GM23338 (cell line): ENCODE data around the gene NRK. TPM values are rescaled to one million over a fixed set of nuclear protein-coding genes. Genes with fewer than 3 reads are reported as not detected.

Source experiments
- ATAC-seq: fragments of 200-7000 bp; cut with Tn5 transposase; 3 replicates; pipeline ENCODE4 v1.9.1; 2020
- DNase-seq: peaks from one replicate; pipeline ENCODE4 v3.0.0-alpha.2; 2015; ENCODE audit warnings: low spot score
- H2AFZ ChIP-seq: fragments of 200-600 bp; sonication (generic); 2 replicates; pipeline ENCODE4 v1.8.0; 2016; ENCODE audit warnings: antibody characterized with exemption, mild to moderate bottlenecking, moderate library complexity
- H3F3A ChIP-seq: fragments of 200-600 bp; sonication (generic); replicated peaks from 2 replicates; pipeline ENCODE4 v1.8.0; 2017; ENCODE audit warnings: antibody characterized with exemption, mixed run types, low read depth
- H3K27ac ChIP-seq: fragments of 200-600 bp; sonication (generic); 2 replicates; pipeline ENCODE4 v1.6.1; 2016; ENCODE audit warnings: low read depth
- H3K27me3 ChIP-seq: fragments of 200-600 bp; sonication (generic); 2 replicates; pipeline ENCODE4 v1.8.0; 2016; ENCODE audit warnings: mild to moderate bottlenecking, mixed run types, moderate library complexity; ENCODE audit not compliant: insufficient read depth
- H3K36me3 ChIP-seq: fragments of 200-600 bp; sonication (generic); 2 replicates; pipeline ENCODE4 v1.8.0; 2016; ENCODE audit warnings: mild to moderate bottlenecking; ENCODE audit not compliant: insufficient read depth
- H3K4me1 ChIP-seq: fragments of 200-600 bp; sonication (generic); 2 replicates; pipeline ENCODE4 v1.8.0; 2016; ENCODE audit warnings: mild to moderate bottlenecking, moderate library complexity; ENCODE audit not compliant: insufficient read depth
- H3K4me2 ChIP-seq: fragments of 200-600 bp; sonication (generic); 2 replicates; pipeline ENCODE4 v1.7.1; 2017; ENCODE audit warnings: mixed run types
- H3K4me3 ChIP-seq: fragments of 200-600 bp; sonication (generic); 2 replicates; pipeline ENCODE4 v1.6.1; 2016; ENCODE audit warnings: mixed run types
- H3K79me2 ChIP-seq: fragments of 200-600 bp; sonication (generic); replicated peaks from 2 replicates; pipeline ENCODE4 v1.8.0; 2017; ENCODE audit warnings: mild to moderate bottlenecking; ENCODE audit not compliant: insufficient read depth
- H3K9me2 ChIP-seq: fragments of 200-600 bp; sonication (generic); 2 replicates; pipeline ENCODE4 v1.8.0; 2017; ENCODE audit not compliant: insufficient read depth
- H4K20me1 ChIP-seq: fragments of 200-600 bp; sonication (generic); replicated peaks from 2 replicates; pipeline ENCODE4 v1.8.0; 2017; ENCODE audit warnings: mild to moderate bottlenecking; ENCODE audit not compliant: insufficient read depth
- H3K27ac Mint-ChIP-seq: 2 replicates; pipeline ENCODE4 v1.8.0; 2020; ENCODE audit warnings: inconsistent platforms, mild to moderate bottlenecking, moderate library complexity, mixed read lengths
- H3K27me3 Mint-ChIP-seq: 3 replicates; pipeline ENCODE4 v1.8.0; 2022; ENCODE audit warnings: low read depth, mild to moderate bottlenecking, moderate library complexity, mixed read lengths, inconsistent platforms; ENCODE audit not compliant: insufficient read depth, poor library complexity
- H3K36me3 Mint-ChIP-seq: 3 replicates; pipeline ENCODE4 v1.8.0; 2021; ENCODE audit warnings: low read depth, mild to moderate bottlenecking, inconsistent platforms, moderate library complexity, mixed read lengths
- H3K4me1 Mint-ChIP-seq: 3 replicates; pipeline ENCODE4 v1.8.0; 2020; ENCODE audit warnings: mild to moderate bottlenecking, inconsistent platforms, mixed read lengths
- H3K4me3 Mint-ChIP-seq: 3 replicates; pipeline ENCODE4 v1.8.0; 2021; ENCODE audit warnings: moderate library complexity, mild to moderate bottlenecking, inconsistent platforms, mixed read lengths
- H3K9me3 Mint-ChIP-seq: 3 replicates; pipeline ENCODE4 v1.8.0; 2020; ENCODE audit warnings: moderate library complexity, mild to moderate bottlenecking, inconsistent platforms, mixed read lengths
- CREB1 ChIP-seq: fragments of 250-450 bp; sonication (Bioruptor Pico); IDR thresholded peaks from 2 replicates; pipeline ENCODE4 v1.5.0; 2020; ENCODE audit warnings: low read depth, mild to moderate bottlenecking, moderate library complexity
- EZH2 ChIP-seq: fragments of 200-600 bp; sonication (generic); IDR thresholded peaks from one replicate; pipeline ENCODE4 v1.8.0; 2017; ENCODE audit warnings: antibody characterized with exemption, mild to moderate bottlenecking, low read depth; ENCODE audit not compliant: unreplicated experiment
- EZH2phosphoT487 ChIP-seq: fragments of 200-600 bp; sonication (generic); IDR thresholded peaks from one replicate; pipeline ENCODE4 v1.8.1; 2018; ENCODE audit warnings: antibody characterized with exemption; ENCODE audit not compliant: unreplicated experiment
- POLR2AphosphoS5 ChIP-seq: IDR thresholded peaks from 2 replicates; pipeline ENCODE4 v1.6.1; 2016; ENCODE audit warnings: antibody characterized with exemption, low read depth
- STAT1 ChIP-seq: IDR thresholded peaks from one replicate; pipeline ENCODE4 v1.6.1; 2016; ENCODE audit warnings: antibody characterized with exemption; ENCODE audit not compliant: unreplicated experiment
- ZNF114 ChIP-seq: fragments of 250-450 bp; sonication (Bioruptor Pico); IDR thresholded peaks from 2 replicates; pipeline ENCODE4 v1.5.0; 2020; ENCODE audit warnings: mild to moderate bottlenecking, moderate library complexity
- ZNF331 ChIP-seq: fragments of 250-450 bp; sonication (Bioruptor Pico); IDR thresholded peaks from 2 replicates; pipeline ENCODE4 v1.5.0; 2020; ENCODE audit warnings: low read depth, mild to moderate bottlenecking, moderate library complexity
- polyA plus RNA-seq: library from polyadenylated mRNA; unstranded; fragments of >200 nt; fragmentation: Nextera tagmentation; extraction: Ambion mirVana; gene quantifications from 2 replicates; pipeline ENCODE4 v1.2.1, GENCODE V29; 2016
- total RNA-seq: library from RNA; depleted of rRNA; stranded (reverse); fragments of >200 nt; shearing (Covaris generic); gene quantifications from 2 replicates; pipeline ENCODE4 v1.2.3, GENCODE V29; 2014
- TF ChIP-seq, protein P1 (sequence below): fragments of 250-450 bp; sonication (Bioruptor Pico); IDR thresholded peaks from 2 replicates; pipeline ENCODE4 v1.5.0; 2020; ENCODE audit warnings: mild to moderate bottlenecking, moderate library complexity

Gene NRK
- total and polyA plus RNA-seq, 2 experiments from 2014 or later: 6.4 to 16.2 TPM

GRCh38 chrX:105945266-105945665, 122.9 kb downstream of the NRK start (continued):
- TF ChIP-seq, protein P1, sequence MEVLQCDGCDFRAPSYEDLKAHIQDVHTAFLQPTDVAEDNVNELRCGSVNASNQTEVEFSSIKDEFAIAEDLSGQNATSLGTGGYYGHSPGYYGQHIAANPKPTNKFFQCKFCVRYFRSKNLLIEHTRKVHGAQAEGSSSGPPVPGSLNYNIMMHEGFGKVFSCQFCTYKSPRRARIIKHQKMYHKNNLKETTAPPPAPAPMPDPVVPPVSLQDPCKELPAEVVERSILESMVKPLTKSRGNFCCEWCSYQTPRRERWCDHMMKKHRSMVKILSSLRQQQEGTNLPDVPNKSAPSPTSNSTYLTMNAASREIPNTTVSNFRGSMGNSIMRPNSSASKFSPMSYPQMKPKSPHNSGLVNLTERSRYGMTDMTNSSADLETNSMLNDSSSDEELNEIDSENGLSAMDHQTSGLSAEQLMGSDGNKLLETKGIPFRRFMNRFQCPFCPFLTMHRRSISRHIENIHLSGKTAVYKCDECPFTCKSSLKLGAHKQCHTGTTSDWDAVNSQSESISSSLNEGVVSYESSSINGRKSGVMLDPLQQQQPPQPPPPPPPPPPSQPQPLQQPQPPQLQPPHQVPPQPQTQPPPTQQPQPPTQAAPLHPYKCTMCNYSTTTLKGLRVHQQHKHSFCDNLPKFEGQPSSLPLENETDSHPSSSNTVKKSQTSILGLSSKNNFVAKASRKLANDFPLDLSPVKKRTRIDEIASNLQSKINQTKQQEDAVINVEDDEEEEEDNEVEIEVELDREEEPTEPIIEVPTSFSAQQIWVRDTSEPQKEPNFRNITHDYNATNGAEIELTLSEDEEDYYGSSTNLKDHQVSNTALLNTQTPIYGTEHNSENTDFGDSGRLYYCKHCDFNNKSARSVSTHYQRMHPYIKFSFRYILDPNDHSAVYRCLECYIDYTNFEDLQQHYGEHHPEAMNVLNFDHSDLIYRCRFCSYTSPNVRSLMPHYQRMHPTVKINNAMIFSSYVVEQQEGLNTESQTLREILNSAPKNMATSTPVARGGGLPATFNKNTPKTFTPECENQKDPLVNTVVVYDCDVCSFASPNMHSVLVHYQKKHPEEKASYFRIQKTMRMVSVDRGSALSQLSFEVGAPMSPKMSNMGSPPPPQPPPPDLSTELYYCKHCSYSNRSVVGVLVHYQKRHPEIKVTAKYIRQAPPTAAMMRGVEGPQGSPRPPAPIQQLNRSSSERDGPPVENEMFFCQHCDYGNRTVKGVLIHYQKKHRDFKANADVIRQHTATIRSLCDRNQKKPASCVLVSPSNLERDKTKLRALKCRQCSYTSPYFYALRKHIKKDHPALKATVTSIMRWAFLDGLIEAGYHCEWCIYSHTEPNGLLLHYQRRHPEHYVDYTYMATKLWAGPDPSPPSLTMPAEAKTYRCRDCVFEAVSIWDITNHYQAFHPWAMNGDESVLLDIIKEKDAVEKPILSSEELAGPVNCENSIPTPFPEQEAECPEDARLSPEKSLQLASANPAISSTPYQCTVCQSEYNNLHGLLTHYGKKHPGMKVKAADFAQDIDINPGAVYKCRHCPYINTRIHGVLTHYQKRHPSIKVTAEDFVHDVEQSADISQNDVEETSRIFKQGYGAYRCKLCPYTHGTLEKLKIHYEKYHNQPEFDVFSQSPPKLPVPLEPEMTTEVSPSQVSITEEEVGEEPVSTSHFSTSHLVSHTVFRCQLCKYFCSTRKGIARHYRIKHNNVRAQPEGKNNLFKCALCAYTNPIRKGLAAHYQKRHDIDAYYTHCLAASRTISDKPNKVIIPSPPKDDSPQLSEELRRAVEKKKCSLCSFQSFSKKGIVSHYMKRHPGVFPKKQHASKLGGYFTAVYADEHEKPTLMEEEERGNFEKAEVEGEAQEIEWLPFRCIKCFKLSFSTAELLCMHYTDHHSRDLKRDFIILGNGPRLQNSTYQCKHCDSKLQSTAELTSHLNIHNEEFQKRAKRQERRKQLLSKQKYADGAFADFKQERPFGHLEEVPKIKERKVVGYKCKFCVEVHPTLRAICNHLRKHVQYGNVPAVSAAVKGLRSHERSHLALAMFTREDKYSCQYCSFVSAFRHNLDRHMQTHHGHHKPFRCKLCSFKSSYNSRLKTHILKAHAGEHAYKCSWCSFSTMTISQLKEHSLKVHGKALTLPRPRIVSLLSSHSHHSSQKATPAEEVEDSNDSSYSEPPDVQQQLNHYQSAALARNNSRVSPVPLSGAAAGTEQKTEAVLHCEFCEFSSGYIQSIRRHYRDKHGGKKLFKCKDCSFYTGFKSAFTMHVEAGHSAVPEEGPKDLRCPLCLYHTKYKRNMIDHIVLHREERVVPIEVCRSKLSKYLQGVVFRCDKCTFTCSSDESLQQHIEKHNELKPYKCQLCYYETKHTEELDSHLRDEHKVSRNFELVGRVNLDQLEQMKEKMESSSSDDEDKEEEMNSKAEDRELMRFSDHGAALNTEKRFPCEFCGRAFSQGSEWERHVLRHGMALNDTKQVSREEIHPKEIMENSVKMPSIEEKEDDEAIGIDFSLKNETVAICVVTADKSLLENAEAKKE (CRISPR knock-in tag): no peak
- TF ChIP-seq ZNF114: no peak
- TF ChIP-seq EZH2phosphoT487: no peak
- TF ChIP-seq CREB1: no peak
- no peak for TF ChIP-seq POLR2AphosphoS5
- TF ChIP-seq STAT1: no peak
- TF ChIP-seq EZH2: no peak
- TF ChIP-seq ZNF331 (CRISPR knock-in tag): no peak

DNA sequence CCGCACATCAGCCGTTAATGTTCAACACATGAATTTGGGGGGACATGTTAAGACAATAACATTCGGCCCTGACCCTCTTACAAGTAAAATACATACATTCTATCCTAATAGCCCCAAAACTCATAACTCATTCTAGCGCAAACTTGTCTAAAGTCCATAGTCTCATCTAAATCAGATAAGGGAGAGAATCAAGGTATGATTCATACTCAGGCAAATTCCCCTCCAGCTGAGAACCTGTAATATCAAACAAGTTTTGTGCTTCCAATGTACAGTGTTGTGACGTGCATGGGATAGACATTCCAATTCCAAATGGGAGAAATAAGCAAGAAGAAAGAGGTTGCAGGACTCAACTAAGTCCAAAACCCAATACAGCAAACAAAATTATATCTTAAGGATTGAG, 147.1 kb downstream of the NRK start:
- Mint-ChIP-seq H3K9me3 (peaks cover 23% of the 10 kb centered on the region; the same call in 2 of the 3 replicates), H3K27ac (no peak overlapping the region), H3K4me3 (no peak overlapping the region), H3K36me3 (no peaks in the 10 kb centered on the region), H3K4me1 (no peaks in the 10 kb centered on the region), H3K27me3 (no peaks in the 10 kb centered on the region)
- H3K9me2 ChIP-seq: no peaks in the 10 kb centered on the region
- H3K4me3 ChIP-seq: no peak overlapping the region
- no peak overlapping the region for H2AFZ ChIP-seq
- no peaks in the 10 kb centered on the region for H3K36me3 ChIP-seq
- no peaks in the 10 kb centered on the region for H3K4me1 ChIP-seq
- H3K27me3 ChIP-seq: no peaks in the 10 kb centered on the region
- H3F3A ChIP-seq: no peaks in the 10 kb centered on the region
- no peaks in the 10 kb centered on the region for H3K79me2 ChIP-seq
- DNase-seq (no peak), ATAC-seq (no peak)
- no peaks in the 10 kb centered on the region for H4K20me1 ChIP-seq
- no peak overlapping the region for H3K27ac ChIP-seq
- no peak overlapping the region for H3K4me2 ChIP-seq
- no peak for TF ChIP-seq EZH2
- no peak for TF ChIP-seq ZNF331 (CRISPR knock-in tag)
